HG03039 (cell line): ENCODE measurements around the gene PYGM.

Experiments used
- ATAC-seq: cut with Tn5 transposase; IDR thresholded peaks from one replicate; pipeline ENCODE4 v1.9.1; 2021; ENCODE audit warnings: mild to moderate bottlenecking, moderate library complexity; ENCODE audit not compliant: unreplicated experiment

The PYGM gene

DNA sequence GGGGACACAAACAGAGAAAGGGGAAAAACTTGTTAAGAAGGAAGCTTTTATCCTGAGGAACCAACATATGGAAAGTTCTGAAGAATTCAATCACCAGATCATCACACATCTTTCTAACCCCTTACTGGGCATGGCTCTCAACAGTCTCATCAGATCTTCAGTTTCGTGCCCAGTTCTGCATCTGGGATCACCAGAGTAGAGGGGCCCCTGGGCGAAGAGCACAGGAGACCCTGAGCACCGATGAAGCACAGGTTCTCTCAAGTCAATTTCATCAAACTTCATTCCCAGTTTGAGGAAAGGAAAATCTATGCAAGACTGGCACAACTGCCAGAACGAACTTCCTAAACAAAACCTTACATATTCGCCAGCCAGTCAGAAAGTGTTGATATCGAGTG lies 8.5 kb upstream of the PYGM start:
- ATAC-seq, result no peak

DNA sequence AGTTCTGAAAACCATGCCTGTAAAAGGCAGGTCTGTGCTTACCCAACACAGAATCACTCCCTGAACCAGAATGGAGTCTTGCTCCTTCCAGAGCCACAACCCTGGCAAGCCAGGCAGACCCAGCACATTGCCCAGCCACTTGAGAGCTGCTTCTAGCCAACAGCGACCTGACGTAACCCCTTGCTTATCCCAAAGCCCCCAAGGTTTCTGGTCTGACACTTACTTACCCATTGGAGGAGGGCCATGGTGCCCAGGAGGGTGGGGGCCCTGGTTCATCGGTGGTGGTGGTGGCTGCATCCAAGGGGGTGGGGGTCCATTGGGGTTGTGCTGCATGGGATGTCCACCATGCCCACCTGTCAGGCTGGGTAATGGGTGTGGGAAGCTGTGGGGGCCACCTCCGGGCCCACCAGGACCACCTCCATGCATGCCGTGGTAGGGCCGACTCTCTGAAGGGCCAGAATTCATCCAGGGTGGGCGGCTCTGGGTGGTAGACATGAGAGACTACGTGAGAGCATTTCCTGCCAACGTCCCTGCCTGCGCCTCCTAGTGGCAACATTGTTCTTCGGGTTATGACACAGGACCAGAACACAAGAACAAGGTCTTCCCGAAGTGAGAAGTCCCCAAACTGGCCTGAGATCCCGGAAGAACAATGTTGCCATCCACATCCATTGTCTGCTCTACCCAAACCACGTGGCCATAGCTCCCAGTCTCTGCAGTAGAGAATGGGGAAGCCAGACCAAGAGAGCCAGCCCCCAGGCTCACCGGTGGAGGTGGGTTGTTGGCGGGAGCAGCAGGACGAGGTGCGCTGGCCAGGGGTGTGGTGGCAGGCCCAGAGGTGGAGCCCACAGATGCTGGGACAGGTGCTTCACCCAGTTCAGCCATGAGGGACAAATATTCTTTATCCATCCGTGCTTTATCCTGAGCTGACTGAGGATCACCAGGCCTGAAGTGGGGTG lies 7.8 kb upstream of the PYGM start:
- ATAC-seq, result no peak

DNA sequence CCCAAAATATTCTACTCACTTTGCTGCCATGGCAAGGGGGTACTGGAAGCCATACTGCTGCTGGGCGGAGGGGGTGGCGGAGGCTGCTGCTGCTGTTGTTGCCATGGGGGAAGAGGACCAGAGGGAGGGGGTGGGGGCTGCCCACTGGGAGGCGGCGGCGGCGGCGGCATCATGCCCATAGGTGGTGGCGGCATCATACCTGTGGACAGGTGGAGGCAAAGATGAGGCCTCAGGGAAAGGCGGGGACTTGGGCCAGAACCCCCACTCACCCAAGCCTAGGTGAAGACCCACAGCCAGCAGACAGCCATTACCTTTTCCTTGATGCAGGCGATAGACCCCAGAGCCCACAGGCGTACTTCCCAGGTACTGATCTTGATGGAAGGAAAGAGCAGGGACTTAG lies 7.1 kb upstream of the PYGM start:
- ATAC-seq, result no peak

GRCh38 chr11:64765851-64766665 lies 6.3 kb upstream of the PYGM start:
- no peak for ATAC-seq

DNA sequence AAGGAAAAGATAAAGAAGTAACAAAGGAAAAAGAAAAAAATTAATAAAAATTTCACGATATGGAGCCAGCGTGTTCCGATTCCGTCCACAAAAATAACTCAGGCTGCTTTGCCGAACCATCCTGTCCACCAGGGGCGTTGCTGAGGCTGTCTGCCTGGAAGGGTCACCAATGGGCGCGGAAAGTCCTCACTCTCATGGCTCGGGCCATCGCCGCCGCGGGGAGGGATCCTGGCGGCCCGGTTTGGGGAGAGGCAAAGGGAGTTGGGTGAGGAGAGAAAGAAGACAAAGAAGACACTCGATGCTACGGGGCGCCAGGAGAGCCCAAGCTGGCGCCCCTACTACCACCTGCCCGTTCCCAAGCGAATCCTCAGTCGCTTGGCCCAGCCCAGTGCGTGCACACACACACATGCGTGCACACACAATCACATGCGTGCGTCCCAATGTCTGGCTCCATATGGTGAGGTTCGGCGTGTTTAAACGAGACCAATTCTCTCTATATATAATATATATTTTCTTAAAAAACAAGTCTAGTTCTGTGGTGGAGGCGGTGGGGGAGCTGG lies 5.6 kb upstream of the PYGM start:
- no peak for ATAC-seq

GRCh38 chr11:64764753-64765152 lies 5.0 kb upstream of the PYGM start:
- ATAC-seq, result no peak

DNA sequence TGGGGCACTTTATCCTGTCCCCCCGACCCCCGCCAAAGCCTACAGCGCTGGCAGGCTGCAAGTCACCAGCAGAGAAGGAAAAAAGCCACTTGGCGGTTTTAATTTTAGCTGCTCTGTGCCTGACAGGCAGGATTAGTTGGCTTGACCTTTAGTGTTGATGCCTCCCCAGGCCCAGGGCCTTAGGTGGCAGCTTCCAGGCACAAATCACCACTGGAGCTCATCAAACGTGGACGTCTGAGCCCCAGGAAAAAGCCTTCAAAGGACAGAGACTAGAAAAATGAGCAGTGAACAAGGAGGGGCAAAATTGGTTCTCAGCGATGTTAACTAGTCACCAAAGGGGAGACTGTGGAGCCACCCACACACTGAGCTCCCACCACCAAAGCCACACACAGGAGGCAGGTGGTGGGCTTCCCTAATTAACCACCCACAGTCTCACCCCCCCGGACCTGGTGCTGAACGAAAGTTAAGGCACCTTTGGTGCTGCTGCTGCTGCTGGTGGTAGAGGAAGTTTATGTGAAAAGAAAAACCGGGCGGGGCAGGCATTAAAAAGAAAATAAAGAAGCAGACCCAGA lies 4.4 kb upstream of the PYGM start:
- ATAC-seq, result no peak

DNA sequence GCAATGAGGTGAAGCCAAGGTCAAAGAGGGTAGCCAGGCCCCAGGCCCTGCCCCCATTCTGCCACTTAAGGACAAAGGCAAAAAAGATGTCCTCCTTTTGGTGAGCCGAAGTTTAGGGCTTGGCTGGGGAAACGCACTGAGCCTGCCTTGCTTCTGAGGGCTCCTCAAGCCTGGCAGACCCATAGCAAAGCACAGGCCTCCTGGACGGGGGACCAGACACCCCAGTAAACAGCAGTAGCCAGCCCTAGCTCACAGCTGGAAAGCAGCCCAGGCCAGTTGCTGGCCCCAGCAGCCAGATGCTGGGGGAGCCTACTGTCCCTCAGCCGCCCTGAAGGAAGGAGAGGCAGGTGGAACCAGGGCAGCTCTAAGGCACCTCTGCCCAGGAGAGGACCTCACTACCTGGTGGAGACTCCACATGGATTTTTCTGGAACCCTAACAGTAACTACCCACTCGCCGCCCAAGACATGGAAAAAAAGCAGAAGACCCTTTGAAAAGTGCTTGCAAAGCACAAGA lies 3.8 kb upstream of the PYGM start:
- no peak for ATAC-seq

- ATAC-seq, result no peak
These were observed 3.1 kb upstream of the PYGM start for GRCh38 chr11:64762674-64763525.

GRCh38 chr11:64762277-64762673 lies 2.5 kb upstream of the PYGM start:
- ATAC-seq, result no peak

GRCh38 chr11:64760759-64761420 lies 1.1 kb upstream of the PYGM start:
- ATAC-seq, result no peak

- ATAC-seq, result no peak
These were observed 548 bp downstream of the PYGM start for GRCh38 chr11:64759131-64759721.

DNA sequence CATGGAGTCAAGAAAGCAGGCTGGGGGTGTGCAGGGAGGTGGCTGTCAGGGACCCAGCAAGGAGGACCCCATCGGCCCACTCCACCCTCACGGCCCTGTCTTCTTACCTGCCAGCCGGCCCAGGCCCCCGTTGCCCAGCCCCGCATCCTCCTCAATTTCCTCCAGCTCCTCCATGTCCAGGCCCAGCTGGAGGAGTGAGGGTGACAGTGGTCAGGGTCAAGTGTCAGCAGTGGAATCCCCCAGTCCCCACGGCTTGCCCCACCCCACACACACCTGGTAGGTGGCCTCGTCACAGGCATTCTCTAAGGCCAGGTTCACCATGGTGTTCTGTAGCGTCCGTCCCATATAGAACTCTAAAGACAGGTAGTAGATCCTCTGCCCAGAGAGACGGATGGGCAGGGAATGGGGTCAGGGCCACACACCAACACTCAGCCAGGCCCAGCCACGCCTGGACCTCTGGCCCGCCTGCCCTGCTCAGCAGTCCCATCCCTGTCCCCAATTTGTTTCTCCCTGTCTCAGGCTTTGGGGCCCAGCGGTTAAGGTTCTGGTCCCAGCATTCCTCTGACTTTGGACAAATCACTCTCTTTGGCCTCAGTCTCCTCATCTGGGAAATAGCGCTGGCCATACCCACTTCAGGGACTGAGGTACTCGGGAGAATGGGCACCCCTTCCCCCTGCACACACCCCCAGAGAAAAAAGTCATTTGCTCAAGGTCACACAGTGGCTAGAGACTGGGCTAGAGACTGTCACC lies 1.3 kb downstream of the PYGM start:
- no peak for ATAC-seq

DNA sequence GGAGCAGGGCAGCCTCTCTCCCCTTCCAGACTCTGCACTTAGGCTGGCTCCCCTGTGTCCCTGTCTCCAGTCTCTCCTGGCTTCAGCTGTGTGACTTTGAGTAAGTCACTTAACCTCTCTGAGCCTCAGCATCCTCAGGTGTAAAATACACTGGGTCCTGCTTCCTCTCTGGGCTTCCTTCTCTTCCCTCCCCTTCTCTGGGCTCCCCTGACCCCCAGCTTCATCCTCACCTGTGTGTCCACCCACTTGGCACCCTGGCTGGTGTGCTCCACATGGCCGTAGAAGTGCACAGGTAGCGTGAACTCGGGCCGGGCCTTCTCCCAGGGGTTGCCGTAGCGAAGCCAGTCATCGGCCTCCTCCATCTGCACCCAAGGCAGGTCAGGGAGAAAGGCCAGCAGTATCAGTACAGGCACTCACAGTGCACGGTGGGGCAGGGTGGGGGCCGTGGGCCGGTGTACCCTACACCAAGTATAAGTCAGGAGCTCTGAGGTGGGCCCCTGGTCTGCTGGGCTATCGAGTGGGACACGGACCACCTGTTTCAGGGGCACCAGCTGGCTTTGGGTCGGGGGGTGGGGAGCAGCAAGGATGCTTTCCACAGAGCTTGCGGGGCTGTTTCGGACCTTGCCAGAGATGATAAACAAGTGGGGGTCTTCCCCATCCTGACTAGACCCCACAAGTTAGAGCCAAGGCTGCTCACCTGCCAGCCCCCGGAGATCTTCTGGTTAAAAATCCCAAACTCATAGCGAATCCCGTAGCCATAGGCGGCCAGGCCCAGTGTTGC lies 2.0 kb downstream of the PYGM start:
- ATAC-seq, result no peak

- ATAC-seq, result no peak
These were observed 4.0 kb downstream of the PYGM start for GRCh38 chr11:64755681-64756361.

DNA sequence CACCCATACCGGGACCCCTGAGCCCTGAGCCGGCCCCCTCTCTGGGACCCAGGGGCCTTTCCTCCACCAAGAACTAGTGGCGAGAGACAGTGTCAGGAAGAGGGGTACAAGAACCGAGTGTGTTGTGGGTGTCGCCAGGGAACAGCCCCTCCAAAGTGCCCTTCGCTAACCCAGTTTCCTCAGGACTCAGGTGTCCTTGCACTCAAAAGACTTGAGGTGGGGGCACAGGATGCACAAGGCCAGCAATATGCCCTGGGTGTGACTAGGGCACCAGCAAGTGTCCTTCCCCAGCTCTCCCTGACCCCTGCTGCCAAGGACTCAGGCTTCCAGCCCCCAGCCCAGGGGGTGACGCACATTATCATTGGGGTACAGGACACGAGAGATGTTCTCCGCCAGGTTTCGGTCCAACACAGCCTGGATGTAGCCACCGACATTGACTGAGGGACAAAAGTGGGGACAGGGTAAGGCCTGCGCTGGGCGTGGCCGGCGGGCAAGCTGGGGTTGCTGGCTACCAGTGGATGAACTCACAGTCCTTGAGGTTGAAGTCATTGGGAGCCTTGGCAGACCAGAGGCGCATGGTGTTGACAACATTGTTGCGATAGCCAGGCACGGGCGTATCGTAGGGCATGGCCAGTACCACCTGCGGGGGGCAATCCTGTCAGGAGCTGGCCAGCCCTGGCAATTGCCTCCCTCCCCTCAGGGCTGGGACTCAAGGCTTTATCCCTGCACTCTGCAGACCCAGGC lies 4.7 kb downstream of the PYGM start:
- ATAC-seq, result no peak
